K562 (cell line): Measurements from ENCODE around the gene CKLF. TPM values are rescaled to one million over a fixed set of nuclear protein-coding genes. Genes with fewer than 3 reads are reported as not detected.

Source experiments
- CREB1 ChIP-seq, 2 experiments: sonication (generic) in 1 of 2; formaldehyde crosslinking in 1 of 2; IDR thresholded peaks; 2 replicates each; pipeline versions ENCODE4 v1.6.1 to v1.8.0; 2012 to 2022; ENCODE audit warnings: inconsistent platforms in 1 of 2, mild to moderate bottlenecking in 1 of 2, missing genetic modification reagents in 1 of 2, moderate library complexity in 1 of 2
- FOXJ2 ChIP-seq: fragments of 200-800 bp; sonication (Bioruptor generic); IDR thresholded peaks from 2 replicates; pipeline ENCODE4 v1.6.1; 2016; ENCODE audit warnings: missing genetic modification characterization, missing compliant biosample characterization
- GABPA ChIP-seq: fragments of 200-800 bp; sonication (Bioruptor generic); conservative IDR thresholded peaks from 2 replicates; pipeline ENCODE4 v1.6.1; 2016; ENCODE audit warnings: low read depth, missing genetic modification characterization, missing compliant biosample characterization
- HDAC6 ChIP-seq: IDR thresholded peaks from 2 replicates; pipeline ENCODE4 v1.6.1; 2012; ENCODE audit warnings: low read depth, mild to moderate bottlenecking, control low read depth, inconsistent platforms, low read length, moderate library complexity
- HMG20A ChIP-seq: fragments of 450-650 bp; formaldehyde crosslinking; conservative IDR thresholded peaks from 2 replicates; pipeline ENCODE4 v1.4.0; 2020; ENCODE audit warnings: mild to moderate bottlenecking, mixed read lengths
- HOXB6 ChIP-seq: fragments of 250-450 bp; sonication (Bioruptor Pico); IDR thresholded peaks from 2 replicates; pipeline ENCODE4 v1.5.1; 2022; ENCODE audit warnings: mild to moderate bottlenecking, borderline replicate concordance
- IRF2 ChIP-seq: sonication (generic); formaldehyde crosslinking; IDR thresholded peaks from 2 replicates; pipeline ENCODE4 v1.8.1; 2022; ENCODE audit warnings: mild to moderate bottlenecking, missing genetic modification reagents
- MBD2 ChIP-seq: sonication (generic); IDR thresholded peaks from 2 replicates; pipeline ENCODE4 v1.6.1; 2016; ENCODE audit warnings: low read depth, borderline replicate concordance
- MEIS2 ChIP-seq: fragments of 450-650 bp; IDR thresholded peaks from 2 replicates; pipeline ENCODE4 v1.6.1; 2014; ENCODE audit warnings: mild to moderate bottlenecking; ENCODE audit not compliant: partially characterized antibody
- PHF8 ChIP-seq: fragments of 200-600 bp; sonication (generic); IDR thresholded peaks from 2 replicates; pipeline ENCODE4 v1.6.1; 2012; ENCODE audit warnings: mixed run types, mild to moderate bottlenecking, inconsistent platforms, low read length, moderate library complexity, borderline replicate concordance
- POLR2AphosphoS2 ChIP-seq: IDR thresholded peaks from 2 replicates; pipeline ENCODE4 v1.6.1; 2012; ENCODE audit warnings: low read length, improper control_type of control experiment
- POLR2B ChIP-seq: fragments of 450-650 bp; IDR thresholded peaks from 2 replicates; pipeline ENCODE4 v1.6.1; 2018; ENCODE audit warnings: low read depth; ENCODE audit not compliant: partially characterized antibody
- TAF15 ChIP-seq: fragments of 200-400 bp; formaldehyde crosslinking; IDR thresholded peaks from 2 replicates; pipeline ENCODE4 v1.6.1; 2017; ENCODE audit warnings: mild to moderate bottlenecking, low read depth, low read length, moderate library complexity
- TAL1 ChIP-seq: fragments of 450-650 bp; IDR thresholded peaks from 2 replicates; pipeline ENCODE4 v1.6.1; 2016; ENCODE audit warnings: mild to moderate bottlenecking
- ZNF764 ChIP-seq: fragments of 250-450 bp; sonication (Bioruptor Pico); IDR thresholded peaks from 2 replicates; pipeline ENCODE4 v1.4.0; 2020; ENCODE audit warnings: low read depth, mild to moderate bottlenecking, moderate library complexity
- polyA plus RNA-seq, 8 experiments: library from polyadenylated mRNA; depleted of rRNA in 4 of 8; stranded (reverse) in 5 of 8; unstranded in 3 of 8; fragments of >200 nt; fragmentation: Nextera tagmentation in 2 of 8; fragmentation: Illumina TruSeq in 1 of 8; extraction: Ambion mirVana in 2 of 8; extraction: Trizol in 1 of 8; gene quantifications; 2 replicates each; pipeline versions ENCODE4 v1.2.1 to v1.2.3, GENCODE V29; 2011 to 2014; ENCODE audit warnings: inconsistent platforms in 1 of 8, missing spikeins in 1 of 8
- total RNA-seq, 7 experiments: library from RNA; depleted of rRNA in 6 of 7; stranded (reverse); fragments of >200 nt in 6 of 7; fragmentation: Illumina TruSeq in 2 of 7; extraction: Trizol in 2 of 7; gene quantifications; 2 replicates each; pipeline versions ENCODE4 v1.2.1 to v1.2.3, GENCODE V29; 2011 to 2021; ENCODE audit warnings: low replicate concordance in 1 of 7
- TF ChIP-seq, protein P1 (sequence below): fragments of 450-650 bp; IDR thresholded peaks from 2 replicates; pipeline ENCODE4 v1.6.1; 2014; ENCODE audit warnings: low read depth, mild to moderate bottlenecking, moderate library complexity, borderline replicate concordance
- TF ChIP-seq, protein P2 (sequence below): fragments of 450-650 bp; formaldehyde crosslinking; IDR thresholded peaks from 2 replicates; pipeline ENCODE4 v1.4.0; 2022; ENCODE audit warnings: mild to moderate bottlenecking, moderate library complexity
- TF ChIP-seq, protein P3 (sequence below): fragments of 150-350 bp; IDR thresholded peaks from 2 replicates; pipeline ENCODE4 v1.6.1; 2014; ENCODE audit warnings: low read depth, mild to moderate bottlenecking, low read length, borderline replicate concordance
- TF ChIP-seq, protein P4 (sequence below), 2 experiments: fragments of 200-800 bp in 1 of 2; sonication (Bioruptor generic) in 1 of 2; sonication (generic) in 1 of 2; formaldehyde crosslinking in 1 of 2; IDR thresholded peaks in 1 of 2; conservative IDR thresholded peaks in 1 of 2; 2 replicates each; pipeline versions ENCODE4 v1.5.0 to v1.6.1; 2016 to 2020; ENCODE audit warnings: missing compliant biosample characterization in 1 of 2, missing genetic modification characterization in 1 of 2, missing genetic modification reagents in 1 of 2

The CKLF gene
- total and polyA plus RNA-seq, 9 of the 15 experiments (the other 6 are each of a cell fraction or from before 2014, with no cell fraction given): 84.8 to 322 (median 118) TPM

DNA sequence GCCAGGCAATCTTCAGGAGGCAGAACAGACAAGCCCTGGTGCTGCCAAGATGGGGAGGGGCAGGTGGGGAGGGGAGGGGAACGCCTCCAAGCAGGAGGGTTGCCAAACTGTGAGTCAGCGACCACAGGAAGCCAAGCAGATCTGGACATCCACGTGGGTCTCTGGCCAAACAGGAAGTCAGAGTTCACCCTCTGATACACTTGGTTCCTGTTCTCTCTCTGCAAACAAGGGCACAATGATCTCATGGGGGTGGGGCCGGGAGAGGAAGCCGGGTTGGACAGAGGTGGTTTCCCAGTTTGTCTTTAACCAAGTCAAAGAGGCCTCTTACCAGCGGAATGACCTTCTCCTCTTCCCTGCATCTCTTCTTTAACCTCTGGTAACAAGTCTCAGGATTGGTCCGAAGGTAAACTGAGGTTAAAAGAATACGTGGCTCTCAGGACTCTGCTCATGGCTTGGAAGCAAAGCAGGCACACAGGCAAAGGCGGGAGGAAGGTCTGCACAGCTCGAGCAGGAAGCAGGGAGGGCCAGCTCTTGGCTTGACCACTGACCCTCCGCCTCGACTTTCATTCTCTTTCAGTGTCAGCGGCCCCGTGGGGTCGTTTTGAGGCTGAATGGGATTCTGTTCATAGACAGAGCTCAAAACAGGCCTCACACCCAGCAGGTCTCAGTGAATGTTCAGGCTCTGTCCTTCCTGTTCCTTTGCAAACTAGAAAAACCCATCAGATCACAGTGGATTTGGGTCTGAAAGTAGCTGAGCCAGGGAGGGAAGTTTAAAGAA lies 35.4 kb upstream of the CKLF start (continued):
- TF ChIP-seq TAF15 (no peak), POLR2B (peak; percentile 76), GABPA (peak; percentile 91), ZNF764 (CRISPR knock-in tag) (no peak), HMG20A (CRISPR knock-in tag) (no peak), CREB1 (IDR thresholded peaks at IDR 0.05) (no peak), CREB1 (CRISPR knock-in tag; IDR thresholded peaks at IDR 0.05) (peak; percentile 36; the same call in 1 of the 2 replicates), TAL1 (peak; percentile 22; the same call in 1 of the 2 replicates), MEIS2 (no peak), PHF8 (peak; percentile 62; the same call in 1 of the 2 replicates), IRF2 (CRISPR knock-in tag) (no peak), HOXB6 (CRISPR knock-in tag) (no peak), POLR2AphosphoS2 (no peak; the same call in 1 of the 2 replicates), HDAC6 (no peak), FOXJ2 (tag) (0 out of 2 replicates have a peak, but pooled peaks have one; percentile 41), MBD2 (no peak)
- TF ChIP-seq, protein P1, sequence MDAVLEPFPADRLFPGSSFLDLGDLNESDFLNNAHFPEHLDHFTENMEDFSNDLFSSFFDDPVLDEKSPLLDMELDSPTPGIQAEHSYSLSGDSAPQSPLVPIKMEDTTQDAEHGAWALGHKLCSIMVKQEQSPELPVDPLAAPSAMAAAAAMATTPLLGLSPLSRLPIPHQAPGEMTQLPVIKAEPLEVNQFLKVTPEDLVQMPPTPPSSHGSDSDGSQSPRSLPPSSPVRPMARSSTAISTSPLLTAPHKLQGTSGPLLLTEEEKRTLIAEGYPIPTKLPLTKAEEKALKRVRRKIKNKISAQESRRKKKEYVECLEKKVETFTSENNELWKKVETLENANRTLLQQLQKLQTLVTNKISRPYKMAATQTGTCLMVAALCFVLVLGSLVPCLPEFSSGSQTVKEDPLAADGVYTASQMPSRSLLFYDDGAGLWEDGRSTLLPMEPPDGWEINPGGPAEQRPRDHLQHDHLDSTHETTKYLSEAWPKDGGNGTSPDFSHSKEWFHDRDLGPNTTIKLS: 0 out of 2 replicates have a peak, but pooled peaks have one; percentile 63
- TF ChIP-seq, protein P2, sequence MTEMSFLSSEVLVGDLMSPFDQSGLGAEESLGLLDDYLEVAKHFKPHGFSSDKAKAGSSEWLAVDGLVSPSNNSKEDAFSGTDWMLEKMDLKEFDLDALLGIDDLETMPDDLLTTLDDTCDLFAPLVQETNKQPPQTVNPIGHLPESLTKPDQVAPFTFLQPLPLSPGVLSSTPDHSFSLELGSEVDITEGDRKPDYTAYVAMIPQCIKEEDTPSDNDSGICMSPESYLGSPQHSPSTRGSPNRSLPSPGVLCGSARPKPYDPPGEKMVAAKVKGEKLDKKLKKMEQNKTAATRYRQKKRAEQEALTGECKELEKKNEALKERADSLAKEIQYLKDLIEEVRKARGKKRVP (CRISPR knock-in tag): no peak
- TF ChIP-seq, protein P3, sequence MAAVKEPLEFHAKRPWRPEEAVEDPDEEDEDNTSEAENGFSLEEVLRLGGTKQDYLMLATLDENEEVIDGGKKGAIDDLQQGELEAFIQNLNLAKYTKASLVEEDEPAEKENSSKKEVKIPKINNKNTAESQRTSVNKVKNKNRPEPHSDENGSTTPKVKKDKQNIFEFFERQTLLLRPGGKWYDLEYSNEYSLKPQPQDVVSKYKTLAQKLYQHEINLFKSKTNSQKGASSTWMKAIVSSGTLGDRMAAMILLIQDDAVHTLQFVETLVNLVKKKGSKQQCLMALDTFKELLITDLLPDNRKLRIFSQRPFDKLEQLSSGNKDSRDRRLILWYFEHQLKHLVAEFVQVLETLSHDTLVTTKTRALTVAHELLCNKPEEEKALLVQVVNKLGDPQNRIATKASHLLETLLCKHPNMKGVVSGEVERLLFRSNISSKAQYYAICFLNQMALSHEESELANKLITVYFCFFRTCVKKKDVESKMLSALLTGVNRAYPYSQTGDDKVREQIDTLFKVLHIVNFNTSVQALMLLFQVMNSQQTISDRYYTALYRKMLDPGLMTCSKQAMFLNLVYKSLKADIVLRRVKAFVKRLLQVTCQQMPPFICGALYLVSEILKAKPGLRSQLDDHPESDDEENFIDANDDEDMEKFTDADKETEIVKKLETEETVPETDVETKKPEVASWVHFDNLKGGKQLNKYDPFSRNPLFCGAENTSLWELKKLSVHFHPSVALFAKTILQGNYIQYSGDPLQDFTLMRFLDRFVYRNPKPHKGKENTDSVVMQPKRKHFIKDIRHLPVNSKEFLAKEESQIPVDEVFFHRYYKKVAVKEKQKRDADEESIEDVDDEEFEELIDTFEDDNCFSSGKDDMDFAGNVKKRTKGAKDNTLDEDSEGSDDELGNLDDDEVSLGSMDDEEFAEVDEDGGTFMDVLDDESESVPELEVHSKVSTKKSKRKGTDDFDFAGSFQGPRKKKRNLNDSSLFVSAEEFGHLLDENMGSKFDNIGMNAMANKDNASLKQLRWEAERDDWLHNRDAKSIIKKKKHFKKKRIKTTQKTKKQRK: no peak
- TF ChIP-seq, protein P4, sequence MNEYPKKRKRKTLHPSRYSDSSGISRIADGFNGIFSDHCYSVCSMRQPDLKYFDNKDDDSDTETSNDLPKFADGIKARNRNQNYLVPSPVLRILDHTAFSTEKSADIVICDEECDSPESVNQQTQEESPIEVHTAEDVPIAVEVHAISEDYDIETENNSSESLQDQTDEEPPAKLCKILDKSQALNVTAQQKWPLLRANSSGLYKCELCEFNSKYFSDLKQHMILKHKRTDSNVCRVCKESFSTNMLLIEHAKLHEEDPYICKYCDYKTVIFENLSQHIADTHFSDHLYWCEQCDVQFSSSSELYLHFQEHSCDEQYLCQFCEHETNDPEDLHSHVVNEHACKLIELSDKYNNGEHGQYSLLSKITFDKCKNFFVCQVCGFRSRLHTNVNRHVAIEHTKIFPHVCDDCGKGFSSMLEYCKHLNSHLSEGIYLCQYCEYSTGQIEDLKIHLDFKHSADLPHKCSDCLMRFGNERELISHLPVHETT (CRISPR knock-in tag; conservative IDR thresholded peaks at IDR 0.05 in 1 of 2, IDR thresholded peaks at IDR 0.05 in 1 of 2): peak in 1 of 2 experiments; percentile 67; a peak in 2 of 4 replicates
